Stimulated activated naive CD8-positive, alpha-beta T cell treated with anti-CD3 and anti-CD28 coated beads, Interleukin-15, amount 100 ng/mL, for 72 hours (primary cell): ENCODE data around the gene USF2.

Experiments used
- ATAC-seq: fragments of 150-1000 bp; cut with Tn5 transposase; 2 replicates; pipeline ENCODE4 v1.10.0; 2021; ENCODE audit warnings: mild to moderate bottlenecking, moderate library complexity
- DNase-seq, 2 donors: peaks; one replicate each; pipeline ENCODE4 v3.0.0; 2021 to 2022
- H3K27ac Mint-ChIP-seq, 2 donors: one replicate each; pipeline ENCODE4 v1.8.0; 2022; ENCODE audit warnings: mild to moderate bottlenecking in 2 of 2, mixed read lengths in 2 of 2, moderate library complexity in 2 of 2
- H3K27me3 Mint-ChIP-seq: one replicate; pipeline ENCODE4 v1.8.0; 2022; ENCODE audit warnings: mixed read lengths
- H3K4me1 Mint-ChIP-seq: one replicate; pipeline ENCODE4 v1.8.0; 2022; ENCODE audit warnings: mild to moderate bottlenecking, mixed read lengths
- H3K4me3 Mint-ChIP-seq, 2 donors: one replicate each; pipeline ENCODE4 v1.8.0; 2022; ENCODE audit warnings: mild to moderate bottlenecking in 2 of 2, mixed read lengths in 2 of 2, moderate library complexity in 1 of 2
- H3K9me3 Mint-ChIP-seq, 2 donors: one replicate each; pipeline ENCODE4 v1.8.0; 2022; ENCODE audit warnings: mixed read lengths in 2 of 2

Gene USF2

GRCh38 chr19:35321291-35321690, 52.5 kb downstream of the USF2 start:
- peaks cover 4 to 8% of the 10 kb centered on the region in 2 donors for H3K9me3 Mint-ChIP-seq
- peaks cover 35% of the 10 kb centered on the region for H3K27me3 Mint-ChIP-seq
- no peak for ATAC-seq
- no peak overlapping the region for H3K27ac Mint-ChIP-seq
- no peak overlapping the region for H3K4me3 Mint-ChIP-seq
- no peak for DNase-seq
- peaks cover 11% of the 10 kb centered on the region for H3K4me1 Mint-ChIP-seq

- H3K4me1 Mint-ChIP-seq: peaks cover 11% of the 10 kb centered on the region
- DNase-seq (no peak), ATAC-seq (no peak)
- H3K4me3 Mint-ChIP-seq: no peak overlapping the region
- H3K9me3 Mint-ChIP-seq: peaks cover 4 to 8% of the 10 kb centered on the region in 2 donors
- peak overlapping the region in 1 of 2 donors; percentile 53 for H3K27ac Mint-ChIP-seq
- peaks cover 35% of the 10 kb centered on the region for H3K27me3 Mint-ChIP-seq
These were observed 53.3 kb downstream of the USF2 start for GRCh38 chr19:35322014-35322413.

GRCh38 chr19:35327642-35328041, 58.9 kb downstream of the USF2 start:
- H3K4me3 Mint-ChIP-seq: no peak overlapping the region
- no peak for DNase-seq
- H3K4me1 Mint-ChIP-seq: peaks cover 27% of the 10 kb centered on the region

DNA sequence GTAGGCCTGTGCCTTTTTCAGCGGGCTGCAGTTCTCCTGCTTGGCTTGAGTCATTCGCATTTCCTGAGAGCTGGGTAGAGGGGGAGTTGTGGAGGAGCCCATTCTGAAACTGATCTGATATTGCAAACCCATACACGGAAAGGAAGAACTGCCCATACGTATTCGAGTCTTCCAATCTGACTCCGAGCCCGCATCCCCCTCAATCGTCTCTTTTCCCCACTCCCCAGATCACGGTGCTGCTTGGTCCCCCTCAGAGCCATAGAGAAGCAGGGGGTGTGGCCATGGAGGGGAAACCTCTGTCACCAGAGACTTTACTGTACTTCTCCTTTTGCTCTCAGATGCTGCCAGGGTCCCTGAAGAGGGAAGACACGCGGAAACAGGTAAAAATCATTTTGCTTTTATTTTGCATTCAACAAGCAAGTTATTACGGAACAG, 60.1 kb downstream of the USF2 start, which contains the start of gene CD22:
TSS of gene CD22 (plus strand) at position 337 of the 435 bp plus-strand sequence. CDS start 2,854 bp downstream, outside the sequence.
- peak within 1 kb of the TSS; percentile 32 to 69 for H3K4me3 Mint-ChIP-seq
- peak in 1 of 2 donors; percentile 41 for DNase-seq
- H3K27ac Mint-ChIP-seq: peak within 1 kb of the TSS; percentile 32 to 90
- peak; percentile 81 for ATAC-seq
- H3K4me1 Mint-ChIP-seq: peaks cover 39% of the 10 kb centered on the region
- H3K27me3 Mint-ChIP-seq: peaks cover 16% of the 10 kb centered on the region
- H3K9me3 Mint-ChIP-seq: no peaks in the 10 kb centered on the region

More at GRCh38 chr19:35327642-35328041, 58.9 kb downstream of the USF2 start:
- ATAC-seq: no peak
- peak overlapping the region in 1 of 2 donors; percentile 63 for H3K27ac Mint-ChIP-seq
- no peaks in the 10 kb centered on the region for H3K9me3 Mint-ChIP-seq
- peaks cover 16% of the 10 kb centered on the region for H3K27me3 Mint-ChIP-seq

GRCh38 chr19:35329323-35329722, 60.6 kb downstream of the USF2 start:
- H3K9me3 Mint-ChIP-seq: no peaks in the 10 kb centered on the region
- H3K27ac Mint-ChIP-seq: peak overlapping the region in 1 of 2 donors; percentile 90
- H3K27me3 Mint-ChIP-seq: peaks cover 16% of the 10 kb centered on the region
- DNase-seq: no peak
- peak; percentile 17 for ATAC-seq
- peak overlapping the region; percentile 32 to 69 for H3K4me3 Mint-ChIP-seq
- H3K4me1 Mint-ChIP-seq: peaks cover 44% of the 10 kb centered on the region
